Central memory CD8-positive, alpha-beta T cell (primary cell): Measurements from ENCODE around the gene PRR33.
A peak's percentile ranks its signal among the peaks of the same experiment; 100 is the strongest.

Experiments
- ATAC-seq: fragments of 150-1000 bp; cut with Tn5 transposase; replicated peaks from 2 replicates; pipeline ENCODE4 v1.10.0; 2022; ENCODE audit warnings: mild to moderate bottlenecking, moderate FRiP score, moderate number of reproducible peaks; ENCODE audit not compliant: poor library complexity, severe bottlenecking; ENCODE audit errors: extremely low read depth
- DNase-seq, 2 donors: peaks; one replicate each; pipeline ENCODE4 v3.0.0; 2021; ENCODE audit warnings: low spot score in 2 of 2
- H3K27ac Mint-ChIP-seq: one replicate; pipeline ENCODE4 v1.8.0; 2022; ENCODE audit warnings: low read depth, mild to moderate bottlenecking, moderate library complexity, mixed read lengths
- H3K27me3 Mint-ChIP-seq: one replicate; pipeline ENCODE4 v1.8.0; 2022; ENCODE audit warnings: mixed read lengths
- H3K36me3 Mint-ChIP-seq: one replicate; pipeline ENCODE4 v1.8.0; 2022; ENCODE audit warnings: mild to moderate bottlenecking, moderate library complexity, mixed read lengths; ENCODE audit not compliant: insufficient read depth
- H3K4me1 Mint-ChIP-seq: one replicate; pipeline ENCODE4 v1.8.0; 2022; ENCODE audit warnings: mixed read lengths
- H3K4me3 Mint-ChIP-seq: one replicate; pipeline ENCODE4 v1.8.0; 2022; ENCODE audit warnings: mild to moderate bottlenecking, moderate library complexity, mixed read lengths
- H3K9me3 Mint-ChIP-seq: one replicate; pipeline ENCODE4 v1.8.0; 2022; ENCODE audit warnings: mixed read lengths

PRR33 gene

DNA sequence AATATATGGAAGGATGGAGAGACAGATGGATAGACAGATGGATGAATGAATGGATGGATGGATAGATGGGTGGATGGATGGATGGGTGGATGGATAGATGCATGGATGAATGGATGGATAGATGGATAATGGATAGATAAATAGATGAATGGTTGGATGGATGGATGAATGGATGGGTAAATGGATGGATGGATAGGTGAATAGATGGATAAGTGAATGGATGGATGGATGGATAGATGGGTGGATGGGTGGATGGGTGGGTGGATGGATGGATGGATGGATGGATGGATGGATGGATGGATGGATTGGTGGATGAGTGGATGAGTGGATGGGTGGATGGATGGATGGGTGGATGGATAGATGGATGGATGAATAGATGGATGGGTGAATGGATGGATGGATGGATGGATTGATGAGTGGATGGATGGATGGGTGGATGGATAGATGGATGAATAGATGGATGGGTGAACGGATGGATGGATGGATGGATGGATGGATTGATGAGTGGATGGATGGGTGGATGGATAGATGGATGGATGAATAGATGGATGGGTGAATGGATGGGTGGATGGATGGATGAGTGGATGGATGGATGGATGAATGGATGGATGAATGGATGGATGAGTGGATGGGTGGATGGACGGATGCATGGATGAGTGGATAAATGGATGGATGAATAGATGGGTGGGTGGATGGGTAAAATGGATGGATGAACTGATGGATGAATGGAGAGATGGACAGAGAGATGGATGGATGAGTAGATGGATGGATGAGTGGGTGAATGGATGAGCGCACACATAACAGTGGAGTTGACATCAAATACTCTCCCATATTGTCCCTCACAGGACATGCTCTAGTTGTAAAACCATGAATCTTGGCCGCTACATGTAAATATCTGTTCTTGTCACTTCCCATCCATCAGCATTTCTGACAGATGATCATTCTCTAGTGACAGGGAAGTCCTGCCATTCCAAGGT lies 30.0 kb downstream of the PRR33 start:
- Mint-ChIP-seq H3K4me3 (no peak overlapping the region), H3K4me1 (peaks cover 16% of the 10 kb centered on the region), H3K36me3 (peaks cover 15% of the 10 kb centered on the region), H3K9me3 (no peaks in the 10 kb centered on the region), H3K27me3 (no peaks in the 10 kb centered on the region), H3K27ac (no peak overlapping the region)
- ATAC-seq (no peak), DNase-seq (no peak)

DNA sequence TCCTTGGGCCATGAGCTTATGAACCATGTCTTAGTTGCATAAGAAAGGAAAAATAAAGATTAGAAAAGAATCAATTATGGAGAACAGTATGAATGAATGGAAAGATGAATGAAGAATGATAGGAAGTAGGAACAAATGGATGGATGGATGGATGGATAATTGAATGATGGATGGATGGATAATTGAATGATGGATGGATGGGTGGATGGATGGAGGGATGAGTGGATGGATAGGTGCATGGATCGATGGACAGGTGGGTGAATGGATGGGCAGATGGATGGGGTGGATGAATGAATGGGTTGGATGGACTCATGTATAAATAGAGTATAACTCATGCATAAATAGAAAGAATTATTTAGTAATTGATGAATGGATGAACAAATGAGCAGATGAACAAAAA lies 31.6 kb downstream of the PRR33 start:
- DNase-seq (no peak), ATAC-seq (no peak)
- no peak overlapping the region for H3K27ac Mint-ChIP-seq
- H3K4me3 Mint-ChIP-seq = no peak overlapping the region
- H3K9me3 Mint-ChIP-seq = no peaks in the 10 kb centered on the region
- H3K36me3 Mint-ChIP-seq = peaks cover 6% of the 10 kb centered on the region
- no peaks in the 10 kb centered on the region for H3K27me3 Mint-ChIP-seq
- H3K4me1 Mint-ChIP-seq = peaks cover 11% of the 10 kb centered on the region

DNA sequence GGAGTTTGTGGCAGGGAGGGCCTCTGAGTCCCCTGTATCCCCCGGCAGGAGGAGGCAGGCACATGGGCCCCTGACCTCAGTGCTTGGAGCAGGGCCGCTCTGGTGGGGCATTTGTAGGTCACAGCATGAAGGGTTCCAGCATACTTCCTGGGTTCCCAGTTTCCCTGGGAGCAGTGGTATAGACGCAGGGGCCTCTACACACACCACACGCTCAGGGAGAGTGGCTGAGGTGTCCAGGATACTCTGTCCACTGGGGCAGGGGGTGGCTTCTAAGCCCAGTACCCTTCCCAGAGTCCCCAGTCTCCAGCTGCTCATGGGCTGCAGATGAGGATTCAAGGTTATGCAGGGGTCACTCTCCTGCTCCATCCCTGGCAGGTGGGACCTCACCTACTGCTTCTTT lies 32.7 kb downstream of the PRR33 start:
- H3K36me3 Mint-ChIP-seq = peaks cover 8% of the 10 kb centered on the region
- ATAC-seq = no peak
- peaks cover 11% of the 10 kb centered on the region for H3K4me1 Mint-ChIP-seq
- no peaks in the 10 kb centered on the region for H3K27me3 Mint-ChIP-seq
- H3K9me3 Mint-ChIP-seq = no peaks in the 10 kb centered on the region
- no peak overlapping the region for H3K27ac Mint-ChIP-seq
- DNase-seq = no peak
- no peak overlapping the region for H3K4me3 Mint-ChIP-seq

DNA sequence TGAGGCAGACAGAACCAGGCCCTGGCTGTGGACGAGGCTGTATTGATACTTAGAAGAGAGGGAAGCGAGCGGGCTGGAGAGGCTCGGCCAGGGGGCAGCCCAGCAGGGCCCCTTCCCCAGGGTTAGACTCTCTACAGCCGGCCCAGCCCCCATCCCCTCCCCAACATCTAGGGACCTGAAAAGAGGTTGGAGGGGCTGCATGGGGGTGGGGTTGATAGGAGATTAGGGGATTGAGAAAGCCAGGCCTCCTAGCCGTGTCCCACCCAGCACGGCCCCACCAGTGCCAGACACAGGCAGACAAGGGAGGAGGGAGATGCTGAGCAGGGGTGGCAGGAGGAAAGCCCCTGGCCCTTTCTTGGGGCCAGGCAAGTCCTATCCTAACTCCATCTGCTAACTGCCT lies 33.1 kb downstream of the PRR33 start:
- DNase-seq (no peak), ATAC-seq (no peak)
- Mint-ChIP-seq H3K27ac (no peak overlapping the region), H3K4me3 (no peak overlapping the region), H3K4me1 (peaks cover 11% of the 10 kb centered on the region), H3K27me3 (no peaks in the 10 kb centered on the region), H3K36me3 (peaks cover 12% of the 10 kb centered on the region), H3K9me3 (no peaks in the 10 kb centered on the region)

DNA sequence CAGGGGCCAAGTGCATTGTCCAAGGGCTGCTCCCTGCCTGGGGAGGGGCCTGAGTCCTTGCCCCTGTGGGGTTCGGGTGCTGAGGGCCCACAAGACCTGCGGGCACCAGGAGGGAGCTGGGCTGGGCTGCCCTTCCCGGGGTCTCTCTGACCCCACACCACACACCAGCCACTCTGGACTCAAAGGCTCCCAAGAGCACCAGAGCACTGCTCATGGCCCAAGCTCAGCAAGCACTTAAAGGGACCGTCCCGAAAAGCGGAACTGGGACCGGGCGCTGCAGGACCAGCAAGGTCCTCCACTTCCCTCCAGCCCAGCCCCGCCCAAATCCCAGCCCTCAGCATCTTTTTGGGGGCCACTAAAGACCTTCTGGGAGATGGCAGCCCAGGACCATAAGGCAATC lies 33.5 kb downstream of the PRR33 start:
- ATAC-seq (no peak), DNase-seq (no peak)
- no peaks in the 10 kb centered on the region for H3K9me3 Mint-ChIP-seq
- H3K27ac Mint-ChIP-seq = no peak overlapping the region
- no peaks in the 10 kb centered on the region for H3K27me3 Mint-ChIP-seq
- peaks cover 14% of the 10 kb centered on the region for H3K36me3 Mint-ChIP-seq
- peaks cover 12% of the 10 kb centered on the region for H3K4me1 Mint-ChIP-seq
- H3K4me3 Mint-ChIP-seq = no peak overlapping the region

DNA sequence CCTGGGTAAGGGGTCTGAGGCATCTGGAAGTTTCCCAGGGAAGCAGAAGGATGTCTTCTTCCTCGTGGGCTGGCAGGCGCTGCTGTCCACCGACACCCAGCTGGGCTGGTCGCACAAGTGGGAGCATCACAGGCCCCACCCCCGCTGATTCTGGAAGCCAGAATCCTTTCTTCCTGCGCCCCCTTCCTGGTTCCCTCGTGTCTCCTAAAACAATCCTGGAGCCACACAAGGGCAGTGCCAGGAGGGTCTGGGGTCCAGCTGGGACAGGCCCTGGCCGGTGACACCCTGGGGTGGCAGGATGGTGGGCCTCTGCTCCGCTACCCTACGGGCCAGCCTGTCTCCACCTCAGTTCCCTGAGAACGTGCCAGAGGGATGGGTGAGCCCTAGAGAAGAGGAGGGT lies 34.6 kb downstream of the PRR33 start:
- peaks cover 17% of the 10 kb centered on the region for H3K36me3 Mint-ChIP-seq
- peaks cover 23% of the 10 kb centered on the region for H3K4me1 Mint-ChIP-seq
- H3K9me3 Mint-ChIP-seq = no peaks in the 10 kb centered on the region
- no peak overlapping the region for H3K27ac Mint-ChIP-seq
- no peaks in the 10 kb centered on the region for H3K27me3 Mint-ChIP-seq
- no peak overlapping the region for H3K4me3 Mint-ChIP-seq
- DNase-seq (no peak), ATAC-seq (no peak)

DNA sequence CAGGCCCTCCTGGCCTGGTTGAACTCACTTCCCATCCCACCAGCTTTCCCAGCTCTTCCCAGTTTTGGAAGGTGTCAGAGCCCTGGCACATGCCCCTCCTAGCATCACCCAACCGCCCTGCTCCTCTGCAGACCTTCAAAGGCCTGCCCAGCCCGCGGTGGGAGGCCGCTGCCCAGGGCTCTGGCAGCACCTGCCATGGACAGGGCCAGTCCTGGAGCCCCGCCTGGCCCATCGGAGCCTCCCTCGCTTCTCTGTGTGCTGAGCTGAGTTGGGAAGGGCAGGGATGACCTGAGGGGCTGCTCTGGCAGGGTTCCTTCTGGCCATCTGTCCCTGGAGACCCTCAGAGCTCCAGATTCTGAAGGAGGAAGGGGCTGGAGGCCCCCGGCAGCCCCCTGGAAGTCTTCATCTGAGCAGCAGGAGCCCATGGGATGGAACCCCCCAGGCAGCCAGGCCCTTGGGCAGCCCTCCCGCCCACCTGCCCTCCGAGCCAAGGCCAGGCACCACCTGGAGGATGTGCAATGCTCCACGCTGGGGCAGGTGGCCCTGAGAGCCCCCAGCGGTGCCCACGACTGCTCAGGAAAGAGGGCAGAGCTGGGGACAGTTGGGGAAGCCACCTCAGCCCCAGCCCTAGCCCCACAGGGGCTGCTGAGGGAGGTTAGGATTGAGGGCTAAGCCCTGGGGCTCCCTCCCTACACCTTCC lies 35.2 kb downstream of the PRR33 start:
- Mint-ChIP-seq H3K27ac (no peak overlapping the region), H3K27me3 (no peaks in the 10 kb centered on the region), H3K4me1 (peaks cover 26% of the 10 kb centered on the region), H3K4me3 (peak overlapping the region; percentile 99), H3K9me3 (no peaks in the 10 kb centered on the region), H3K36me3 (peaks cover 17% of the 10 kb centered on the region)
- ATAC-seq (no peak), DNase-seq (no peak)

DNA sequence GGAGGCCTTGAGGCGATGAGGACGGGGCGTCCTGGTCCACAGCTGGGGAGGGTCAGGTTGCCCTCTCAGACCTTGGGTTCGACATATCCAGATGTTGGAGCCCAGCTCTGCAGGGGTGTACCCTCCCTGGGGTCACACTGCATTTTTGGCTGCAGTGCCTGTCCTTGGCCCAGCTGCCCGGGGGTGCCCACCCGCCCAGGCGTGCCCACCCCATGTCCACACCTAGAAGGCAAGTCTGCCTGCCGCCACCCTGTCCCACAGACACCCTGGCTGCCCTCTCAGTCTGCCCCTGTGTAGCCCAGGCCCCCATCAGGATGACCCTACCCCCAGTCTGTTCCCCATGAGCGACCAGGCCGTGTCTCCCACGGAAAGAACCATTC lies 35.8 kb downstream of the PRR33 start:
- no peaks in the 10 kb centered on the region for H3K27me3 Mint-ChIP-seq
- ATAC-seq (no peak), DNase-seq (no peak)
- peak overlapping the region; percentile 17 for H3K27ac Mint-ChIP-seq
- H3K36me3 Mint-ChIP-seq = peaks cover 17% of the 10 kb centered on the region
- H3K4me3 Mint-ChIP-seq = peak overlapping the region; percentile 99
- no peaks in the 10 kb centered on the region for H3K9me3 Mint-ChIP-seq
- peaks cover 32% of the 10 kb centered on the region for H3K4me1 Mint-ChIP-seq

DNA sequence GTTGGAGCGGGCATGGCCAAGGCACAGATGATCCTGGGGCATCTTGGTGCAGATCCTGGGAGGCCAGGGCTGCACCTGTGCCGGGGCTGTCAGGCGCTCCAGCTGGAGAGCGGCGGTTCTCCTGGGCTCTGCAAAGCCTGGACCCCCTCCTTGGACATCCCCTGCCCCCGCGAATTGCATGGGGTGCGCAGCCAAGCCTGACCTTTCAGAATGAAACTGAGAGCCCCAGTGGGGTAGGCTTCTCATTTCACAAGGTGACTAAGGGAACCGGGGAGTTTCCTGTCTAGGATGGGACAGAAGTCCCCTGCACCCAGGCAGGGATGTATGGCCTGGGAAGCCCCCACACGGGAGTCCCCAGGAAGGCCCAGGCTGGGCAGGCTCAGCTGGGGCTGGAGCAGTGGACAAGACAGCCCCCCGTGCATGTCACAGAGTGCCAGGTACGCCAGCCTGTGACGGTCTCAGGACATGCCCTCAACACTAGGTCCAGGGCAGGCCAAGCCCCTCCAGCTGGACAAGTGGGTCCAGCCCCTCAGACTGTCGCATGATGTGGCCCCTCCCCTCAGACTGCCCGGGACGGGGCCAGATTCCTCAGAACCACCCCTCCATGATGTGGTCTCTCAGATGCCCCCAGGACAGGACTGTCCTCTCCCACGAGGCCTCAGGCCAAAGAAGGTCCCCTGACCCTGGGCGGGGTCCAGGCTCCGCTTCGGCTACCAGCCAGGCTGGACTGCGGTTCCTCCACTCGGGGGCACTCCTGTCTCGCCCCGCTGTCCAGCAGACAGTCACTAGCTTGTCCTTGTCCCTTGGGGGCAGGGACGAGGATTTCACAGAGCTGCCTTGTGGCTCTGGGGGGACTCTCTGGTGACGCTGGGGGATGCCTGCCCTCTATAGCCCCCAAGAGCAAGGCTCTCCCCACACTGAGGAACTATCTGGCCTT lies 36.5 kb downstream of the PRR33 start:
- no peak for ATAC-seq
- peaks cover 17% of the 10 kb centered on the region for H3K36me3 Mint-ChIP-seq
- peak overlapping the region; percentile 17 for H3K27ac Mint-ChIP-seq
- H3K4me1 Mint-ChIP-seq = peaks cover 38% of the 10 kb centered on the region
- no peaks in the 10 kb centered on the region for H3K27me3 Mint-ChIP-seq
- H3K4me3 Mint-ChIP-seq = peak overlapping the region; percentile 99
- no peak for DNase-seq
- no peaks in the 10 kb centered on the region for H3K9me3 Mint-ChIP-seq

DNA sequence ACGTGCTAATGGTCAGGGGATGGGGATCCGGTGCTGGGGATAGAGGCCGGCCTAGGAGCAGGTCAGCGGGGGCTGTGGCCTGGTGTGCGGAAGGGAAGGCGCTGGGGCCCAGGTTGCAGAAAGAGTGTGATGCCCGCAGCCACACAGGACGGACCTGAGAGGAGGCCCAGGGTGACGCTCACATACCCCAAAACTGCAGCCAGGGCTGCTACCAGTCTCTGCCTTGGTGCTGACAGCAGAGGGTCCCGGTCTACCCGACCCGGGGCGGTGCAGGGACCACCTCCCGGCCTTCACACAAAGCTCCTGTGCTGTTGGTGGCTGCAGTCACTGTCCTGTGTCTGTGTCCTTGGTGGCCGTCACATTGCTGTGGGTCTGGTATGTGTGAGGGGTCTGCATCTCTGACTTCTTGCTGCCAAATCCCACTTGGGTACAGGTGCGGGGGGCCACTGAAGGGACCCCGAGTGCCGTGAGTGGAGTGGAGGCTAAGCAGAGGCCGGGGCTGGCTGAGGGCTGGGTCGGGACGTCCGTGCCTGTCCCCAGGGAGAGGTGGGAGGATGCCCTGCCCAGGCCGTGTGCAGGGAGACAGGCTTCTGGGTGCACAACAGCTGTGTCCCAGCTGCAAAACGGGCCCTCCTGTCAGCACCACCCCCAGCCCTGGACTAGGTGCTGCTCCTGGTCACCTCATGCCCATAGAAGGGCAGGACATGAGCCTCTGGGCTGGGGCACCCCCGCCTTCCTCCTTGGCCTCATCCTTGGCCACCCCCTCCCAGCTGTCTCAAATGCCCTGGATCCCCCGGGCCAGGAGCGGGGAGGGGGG lies 37.4 kb downstream of the PRR33 start:
- no peak for DNase-seq
- Mint-ChIP-seq H3K27ac (peak overlapping the region; percentile 99), H3K36me3 (peaks cover 17% of the 10 kb centered on the region), H3K4me3 (peak overlapping the region; percentile 99), H3K27me3 (no peaks in the 10 kb centered on the region), H3K4me1 (peaks cover 47% of the 10 kb centered on the region), H3K9me3 (no peaks in the 10 kb centered on the region)
- no peak for ATAC-seq

DNA sequence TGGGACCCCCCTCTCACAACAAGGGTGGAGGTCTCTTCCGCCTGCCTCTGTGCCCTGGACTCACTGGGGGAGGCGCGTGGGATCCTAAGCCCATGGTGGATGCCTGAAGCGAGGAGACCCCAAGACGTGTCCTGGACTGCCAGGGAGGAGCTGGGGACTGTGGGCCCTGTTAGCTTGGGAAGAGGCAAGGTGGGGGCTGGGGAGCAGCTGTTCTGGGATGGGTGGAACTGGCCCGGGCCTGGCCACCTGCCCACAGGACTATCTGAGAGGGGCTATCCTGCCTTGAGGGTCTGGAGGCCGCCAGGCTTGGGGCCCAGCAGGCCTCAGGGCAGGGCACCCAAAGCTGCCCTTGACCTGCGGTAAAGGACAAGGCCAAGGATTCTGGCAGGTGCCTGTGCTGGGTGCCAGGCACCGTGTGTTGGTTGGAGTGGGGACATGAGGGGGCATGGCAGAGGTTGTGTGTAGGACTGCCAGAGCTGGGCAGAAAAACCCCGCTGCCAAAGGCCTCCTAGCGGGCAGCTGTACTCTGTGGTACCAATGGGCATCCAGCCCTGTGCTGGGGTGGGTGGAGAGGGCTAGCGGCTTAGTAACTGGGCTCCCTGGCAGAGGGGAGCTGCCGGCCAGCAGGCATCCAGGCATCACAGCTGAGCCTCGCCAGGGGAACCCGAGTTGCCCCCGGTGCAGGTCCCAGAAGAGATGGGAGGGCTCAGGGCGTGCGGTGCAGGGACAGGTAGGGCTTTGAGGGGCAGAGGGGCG lies 38.1 kb downstream of the PRR33 start:
- DNase-seq = no peak
- Mint-ChIP-seq H3K4me3 (peak overlapping the region; percentile 99), H3K27me3 (no peaks in the 10 kb centered on the region), H3K4me1 (peaks cover 50% of the 10 kb centered on the region), H3K27ac (peak overlapping the region; percentile 99), H3K36me3 (peaks cover 17% of the 10 kb centered on the region), H3K9me3 (no peaks in the 10 kb centered on the region)
- ATAC-seq = no peak
